GM12892 (cell line): ENCODE measurements around the gene CLECL1.

Experiments used
- POLR2A ChIP-seq: IDR thresholded peaks from 2 replicates; pipeline ENCODE4 v1.6.1; 2011; ENCODE audit warnings: low read depth, low read length, control low read depth
- TAF1 ChIP-seq: IDR thresholded peaks from 2 replicates; pipeline ENCODE4 v1.6.1; 2011; ENCODE audit warnings: low read depth, mild to moderate bottlenecking, control low read depth, low read length, borderline replicate concordance

DNA sequence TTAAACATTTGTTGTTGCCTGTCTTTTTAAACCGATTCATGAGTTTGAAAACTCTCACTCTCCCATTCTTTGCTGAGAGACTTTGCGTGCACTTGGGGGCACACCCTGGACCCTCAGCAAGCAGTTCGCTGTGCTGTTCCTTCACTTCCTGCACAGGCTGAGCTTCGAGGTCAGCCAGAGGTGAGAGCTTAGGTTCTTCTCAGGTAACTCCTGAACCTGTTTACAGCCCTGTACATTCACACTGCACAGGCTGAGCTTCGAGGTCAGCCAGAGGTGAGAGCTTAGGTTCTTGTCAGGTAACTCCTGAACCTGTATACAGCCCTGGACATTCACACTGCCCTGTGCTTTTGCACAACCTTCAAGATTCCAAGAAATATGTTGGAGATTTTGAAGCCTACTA lies 9.8 kb upstream of the CLECL1 start:
- TF ChIP-seq POLR2A (no peak), TAF1 (no peak)
